Tibial artery (tissue), 4 donors: ENCODE results near the gene DSCAM.

Source experiments
- DNase-seq, 2 donors: peaks; one replicate each; pipeline ENCODE4 v3.0.0-alpha.2; 2019
- H3K27ac ChIP-seq, 2 donors: fragments of 200-600 bp; sonication (generic) in 1 of 2; 1 replicate in 1 of 2; 2 replicates in 1 of 2; pipeline ENCODE4 v1.5.1; 2018 to 2019; ENCODE audit warnings: mild to moderate bottlenecking in 1 of 2
- H3K27me3 ChIP-seq, 2 donors: fragments of 200-600 bp; sonication (generic) in 1 of 2; one replicate each; pipeline versions ENCODE4 v1.5.1 to v1.6.0; 2016 to 2019
- H3K36me3 ChIP-seq, 3 donors: fragments of 200-600 bp; sonication (generic) in 2 of 3; one replicate each; pipeline ENCODE4 v1.5.1; 2016 to 2019; ENCODE audit warnings: mild to moderate bottlenecking in 2 of 3
- H3K4me1 ChIP-seq, 4 donors: fragments of 200-600 bp; sonication (generic) in 2 of 4; 1 replicate in 3 of 4; 2 replicates in 1 of 4; pipeline ENCODE4 v1.5.1; 2016 to 2019
- H3K4me3 ChIP-seq, 2 donors: fragments of 200-600 bp; sonication (generic) in 1 of 2; 1 replicate in 1 of 2; 2 replicates in 1 of 2; pipeline ENCODE4 v1.5.1; 2018 to 2019; ENCODE audit warnings: mild to moderate bottlenecking in 2 of 2
- H3K9me3 ChIP-seq, 3 donors: fragments of 200-600 bp; sonication (generic) in 1 of 3; one replicate each; pipeline ENCODE4 v1.5.1; 2016 to 2019
- CTCF ChIP-seq, 2 experiments: fragments of 200-600 bp in 1 of 2; fragments of 450-650 bp in 1 of 2; IDR thresholded peaks; one replicate each; pipeline ENCODE4 v1.5.1; 2017 to 2019; ENCODE audit warnings: antibody characterized with exemption in 2 of 2, mild to moderate bottlenecking in 1 of 2, moderate library complexity in 1 of 2
- intact Hi-C: fragments of 100-400 bp; cut with DNase I; formaldehyde crosslinking; loops from one replicate; pipeline ENCODE4 v1.15.0; 2023; ENCODE audit warnings: low total_unique reads

DSCAM gene

GRCh38 chr21:40685141-40685540 is 161.8 kb downstream of the DSCAM start:
- intact Hi-C loops, result no loop called here
- H3K27me3 ChIP-seq, result no peaks in the 10 kb centered on the region
- no peaks in the 10 kb centered on the region for H3K4me1 ChIP-seq
- no peaks in the 10 kb centered on the region for H3K36me3 ChIP-seq
- TF ChIP-seq CTCF (IDR thresholded peaks at IDR 0.05), result no peak
- H3K9me3 ChIP-seq, result no peaks in the 10 kb centered on the region
- H3K27ac ChIP-seq, result no peak overlapping the region
- no peak overlapping the region for H3K4me3 ChIP-seq
- no peak for DNase-seq

DNA sequence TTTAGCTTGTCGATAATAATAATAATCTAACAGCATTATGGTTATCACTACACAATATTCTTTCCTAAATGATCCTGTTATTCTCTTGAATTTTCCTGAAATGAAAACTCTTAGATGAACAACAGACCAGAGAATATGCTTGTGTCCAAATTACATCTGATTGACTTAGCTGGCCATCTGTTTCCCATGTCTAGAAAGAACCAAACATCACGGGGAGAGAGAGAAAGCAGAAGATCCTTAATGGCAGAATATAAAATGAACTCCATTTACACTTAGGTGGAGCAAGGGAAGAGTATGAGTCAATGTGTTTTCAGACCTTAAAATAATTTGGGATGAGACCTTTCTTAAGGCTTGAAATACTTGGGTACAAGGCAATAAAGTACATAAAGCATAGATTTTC is 162.2 kb downstream of the DSCAM start:
- DNase-seq, result no peak
- TF ChIP-seq CTCF (IDR thresholded peaks at IDR 0.05), result no peak
- intact Hi-C loops, result no loop called here
- no peaks in the 10 kb centered on the region for H3K9me3 ChIP-seq
- no peak overlapping the region for H3K27ac ChIP-seq
- no peaks in the 10 kb centered on the region for H3K36me3 ChIP-seq
- H3K27me3 ChIP-seq, result no peaks in the 10 kb centered on the region
- H3K4me1 ChIP-seq, result no peaks in the 10 kb centered on the region
- H3K4me3 ChIP-seq, result no peak overlapping the region

DNA sequence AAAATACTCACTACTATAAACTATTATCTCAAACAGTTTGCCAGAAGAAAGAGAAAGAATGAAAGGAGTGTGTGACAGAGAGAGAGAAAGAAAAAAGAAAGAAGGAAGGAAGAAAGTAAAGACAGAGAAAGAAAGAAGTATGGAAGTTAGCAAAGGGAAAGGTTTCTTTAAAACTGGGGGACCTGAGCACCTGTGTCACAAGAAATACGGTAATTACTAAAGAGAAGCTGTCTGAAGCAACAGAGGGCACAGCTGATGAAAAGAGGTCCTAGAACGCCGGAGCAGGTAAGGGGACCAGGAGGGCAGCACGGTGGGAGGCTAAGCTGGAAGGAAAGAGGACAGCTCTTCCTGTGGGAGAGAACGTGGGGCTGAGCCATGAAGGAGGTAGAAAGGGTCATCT is 163.6 kb downstream of the DSCAM start:
- Histone ChIP-seq H3K9me3 (no peaks in the 10 kb centered on the region), H3K4me3 (no peak overlapping the region), H3K27ac (no peak overlapping the region), H3K36me3 (no peaks in the 10 kb centered on the region), H3K27me3 (no peaks in the 10 kb centered on the region), H3K4me1 (no peaks in the 10 kb centered on the region)
- DNase-seq, result no peak
- intact Hi-C loops, result no loop called here
- no peak for TF ChIP-seq CTCF (IDR thresholded peaks at IDR 0.05)

DNA sequence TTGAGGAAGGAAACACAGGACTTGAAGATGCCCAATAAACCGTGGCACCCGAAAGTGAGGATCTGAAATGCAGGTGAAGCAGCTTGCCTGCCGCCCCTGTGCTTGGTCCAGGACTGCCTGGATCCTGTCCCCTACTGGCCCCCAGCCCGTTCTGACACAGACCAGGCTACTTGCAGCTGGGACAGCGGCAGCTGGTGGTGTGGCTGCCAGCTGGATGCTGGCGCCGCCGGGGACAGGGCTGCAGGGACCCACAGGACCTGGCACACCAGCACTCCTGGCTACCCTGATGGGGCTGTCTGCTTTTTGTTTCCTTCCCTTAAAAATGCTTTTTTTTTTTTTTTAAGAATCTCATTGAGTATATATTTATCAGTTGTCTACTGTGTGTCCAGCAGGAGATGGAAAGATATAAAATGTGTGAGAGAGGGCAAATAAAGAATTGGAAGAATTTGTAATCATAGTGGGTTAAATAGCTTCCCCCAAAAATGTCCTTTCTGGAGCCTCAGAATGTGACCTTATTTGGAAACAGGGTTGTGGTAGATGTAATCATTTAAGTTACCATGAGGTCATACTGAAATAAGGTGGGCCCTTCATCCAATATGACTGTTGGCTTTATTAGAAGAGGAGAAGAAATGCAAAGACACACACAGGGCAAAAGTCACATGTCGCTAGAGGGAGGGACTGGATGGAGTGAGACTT is 165.6 kb downstream of the DSCAM start:
- no peak for TF ChIP-seq CTCF (IDR thresholded peaks at IDR 0.05)
- H3K36me3 ChIP-seq, result no peaks in the 10 kb centered on the region
- H3K9me3 ChIP-seq, result no peaks in the 10 kb centered on the region
- H3K4me1 ChIP-seq, result no peaks in the 10 kb centered on the region
- H3K4me3 ChIP-seq, result no peak overlapping the region
- no peaks in the 10 kb centered on the region for H3K27me3 ChIP-seq
- no peak for DNase-seq
- intact Hi-C loops, result no loop called here
- H3K27ac ChIP-seq, result no peak overlapping the region

DNA sequence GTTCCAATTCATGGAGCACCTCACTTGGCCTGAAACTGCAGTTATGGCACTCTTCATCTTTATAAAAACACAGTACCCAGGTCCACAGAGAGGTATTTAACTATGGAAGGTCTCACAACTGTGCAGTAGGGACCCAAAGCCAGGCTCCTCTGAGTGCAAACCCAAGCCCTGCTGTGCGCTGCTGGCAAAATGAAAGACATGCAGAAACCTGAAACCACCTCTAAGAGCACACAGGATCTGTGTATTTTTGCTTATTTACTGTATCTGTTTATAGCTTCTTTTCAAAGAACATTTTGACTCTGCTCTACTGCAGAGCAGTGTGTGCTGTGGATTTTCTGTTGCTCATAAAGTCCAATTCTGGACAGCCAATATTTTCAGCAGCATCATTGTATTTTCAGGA is 166.6 kb downstream of the DSCAM start:
- H3K27ac ChIP-seq, result no peak overlapping the region
- no peaks in the 10 kb centered on the region for H3K4me1 ChIP-seq
- intact Hi-C loops, result no loop called here
- no peak for TF ChIP-seq CTCF (IDR thresholded peaks at IDR 0.05)
- H3K27me3 ChIP-seq, result no peaks in the 10 kb centered on the region
- DNase-seq, result no peak
- H3K36me3 ChIP-seq, result no peaks in the 10 kb centered on the region
- no peak overlapping the region for H3K4me3 ChIP-seq
- H3K9me3 ChIP-seq, result no peaks in the 10 kb centered on the region
